GM19452 (cell line): ENCODE data around the gene SMIM35.

Source experiments
- ATAC-seq: cut with Tn5 transposase; IDR thresholded peaks from one replicate; pipeline ENCODE4 v1.9.1; 2021; ENCODE audit not compliant: unreplicated experiment

Gene SMIM35

GRCh38 chr11:118060081-118060661 lies 26.6 kb downstream of the SMIM35 start:
- ATAC-seq = no peak

GRCh38 chr11:118059246-118059940 lies 27.4 kb downstream of the SMIM35 start:
- no peak for ATAC-seq

- ATAC-seq = no peak
Measured at GRCh38 chr11:118058311-118059245, 28.2 kb downstream of the SMIM35 start.

GRCh38 chr11:118057251-118058145 lies 29.3 kb downstream of the SMIM35 start:
- ATAC-seq = no peak

GRCh38 chr11:118056806-118057205 lies 30.0 kb downstream of the SMIM35 start:
- ATAC-seq = no peak

GRCh38 chr11:118055966-118056365 lies 30.8 kb downstream of the SMIM35 start:
- ATAC-seq = no peak

GRCh38 chr11:118054712-118055640 lies 31.8 kb downstream of the SMIM35 start:
- ATAC-seq = no peak

GRCh38 chr11:118052581-118053206 lies 34.1 kb downstream of the SMIM35 start:
- no peak for ATAC-seq

- peak; percentile 58 for ATAC-seq
Measured at GRCh38 chr11:118051611-118052461, 34.9 kb downstream of the SMIM35 start.

- ATAC-seq = no peak
Measured at GRCh38 chr11:118051136-118051610, 35.6 kb downstream of the SMIM35 start.

- ATAC-seq = no peak
Measured at GRCh38 chr11:118050208-118050891, 36.4 kb downstream of the SMIM35 start.

- ATAC-seq = no peak
Measured at GRCh38 chr11:118049771-118050170, 37.0 kb downstream of the SMIM35 start.

- no peak for ATAC-seq
Measured at GRCh38 chr11:118048472-118049370, 38.0 kb downstream of the SMIM35 start.

GRCh38 chr11:118047749-118048148 lies 39.0 kb downstream of the SMIM35 start:
- ATAC-seq = no peak

- ATAC-seq = no peak
Measured at GRCh38 chr11:118046964-118047700, 39.6 kb downstream of the SMIM35 start.
